AG04450 (cell line): ENCODE results near the gene FKBP1B. TPM values are rescaled to one million over a fixed set of nuclear protein-coding genes. Genes with fewer than 3 reads are reported as not detected.
"Not testable (repeated sequence)": the region's sequence is repeated elsewhere in the genome, so short reads cannot be mapped to it uniquely, and the experiment has no call there.

Experiments used
- CTCF ChIA-PET: fragments of 300-600, 350-600 bp; formaldehyde crosslinking; extraction: SDS; loops from one replicate; lab custom pipeline; 2022; ENCODE audit warnings: antibody characterized with exemption, inconsistent platforms; lab: Charles Lee
- POLR2A ChIA-PET: fragments of 350-600 bp; formaldehyde crosslinking; extraction: SDS; loops from one replicate; lab custom pipeline; 2021; ENCODE audit warnings: antibody characterized with exemption, inconsistent platforms; lab: Yijun Ruan, JAX
- DNase-seq: peaks from one replicate; pipeline ENCODE4 v3.0.0-alpha.2; 2011; ENCODE audit warnings: low read depth, low spot score
- H3K27ac ChIP-seq: one replicate; pipeline ENCODE4 v1.5.1; 2012; ENCODE audit warnings: low read depth, low read length, control low read depth
- H3K27me3 ChIP-seq: one replicate; pipeline ENCODE4 v1.6.0; 2012; ENCODE audit warnings: low read length; ENCODE audit not compliant: control insufficient read depth, insufficient read depth
- H3K4me3 ChIP-seq: 2 replicates; pipeline ENCODE4 v1.5.1; 2011; ENCODE audit warnings: mild to moderate bottlenecking, low read depth, low read length, control low read depth
- H3K9me3 ChIP-seq: 2 replicates; pipeline ENCODE4 v1.5.1; 2012; ENCODE audit warnings: low read length; ENCODE audit not compliant: control insufficient read depth, insufficient read depth
- CTCF ChIP-seq: IDR thresholded peaks from 2 replicates; pipeline ENCODE4 v1.5.1; 2011; ENCODE audit warnings: low read depth, low read length, control low read depth, inconsistent platforms
- polyA plus RNA-seq: library from polyadenylated mRNA; depleted of rRNA; stranded (reverse); fragments of >200 nt; gene quantifications from 2 replicates; pipeline ENCODE4 v1.2.3, GENCODE V29; 2011

FKBP1B gene
- polyA plus RNA-seq, 1 experiment, result 19.7 TPM

- DNase-seq, result peak; percentile 74
- ChIA-PET CTCF (interaction anchor here (0.5 to 3.1 kb wide), 30 partner anchors 8 to 264 kb away, joined by 3 to 47 read pairs (median 6); partner anchors contain the start of genes ATAD2B, SF3B6 and WDCP), POLR2A (interaction anchor here (0.6 to 2.4 kb wide), 11 partner anchors 8 to 260 kb away, joined by 3 to 16 read pairs (median 6); partner anchors contain the start of genes ATAD2B, FAM228B, FKBP1B and PFN4)
- TF ChIP-seq CTCF, result peak; percentile 76
- Histone ChIP-seq H3K27ac (peak within 1 kb of the TSS; percentile 94), H3K27me3 (no peaks in the 10 kb centered on the region), H3K4me3 (peak within 1 kb of the TSS; percentile 73), H3K9me3 (no peaks in the 10 kb centered on the region)
Observed at GRCh38 chr2:24084386-24085199, 35.1 kb downstream of the FKBP1B start, which contains the start of gene TP53I3. TP53I3 (minus strand) TSS chr2:24084834; CDS start chr2:24084326, 508 bp downstream.

GRCh38 chr2:24085200-24085489, 35.6 kb downstream of the FKBP1B start:
- ChIA-PET CTCF (interaction anchor here (0.9 to 3.1 kb wide), 20 partner anchors 9 to 265 kb away, joined by 3 to 47 read pairs (median 4); partner anchors contain the start of genes ATAD2B and SF3B6), POLR2A (interaction anchor here (1.8 to 2.4 kb wide), 3 partner anchors 9 to 158 kb away, joined by 8 to 16 read pairs (median 10); partner anchors contain the start of genes ATAD2B, SF3B6 and UBXN2A)
- Histone ChIP-seq H3K27me3 (no peaks in the 10 kb centered on the region), H3K4me3 (peak overlapping the region; percentile 73), H3K9me3 (no peaks in the 10 kb centered on the region), H3K27ac (peak overlapping the region; percentile 94)
- no peak for TF ChIP-seq CTCF
- DNase-seq, result peak; percentile 10

- TF ChIP-seq CTCF, result no peak
- CTCF ChIA-PET, result no interaction called here
- no peak overlapping the region for H3K4me3 ChIP-seq
- H3K27me3 ChIP-seq, result no peaks in the 10 kb centered on the region
- no peak overlapping the region for H3K27ac ChIP-seq
- DNase-seq, result no peak
- POLR2A ChIA-PET, result no interaction called here
- no peaks in the 10 kb centered on the region for H3K9me3 ChIP-seq
Observed at GRCh38 chr2:24086241-24086640, 36.7 kb downstream of the FKBP1B start.

- no peak for DNase-seq
- CTCF ChIA-PET, result interaction anchor here (0.6 kb wide), 1 partner anchor 161 kb away, joined by 3 read pairs; no protein-coding TSS in a partner anchor
- Histone ChIP-seq H3K4me3 (no peak overlapping the region), H3K27ac (no peak overlapping the region), H3K9me3 (no peaks in the 10 kb centered on the region), H3K27me3 (no peaks in the 10 kb centered on the region)
- POLR2A ChIA-PET, result no interaction called here
- TF ChIP-seq CTCF, result no peak
Observed at GRCh38 chr2:24087032-24087431, 37.5 kb downstream of the FKBP1B start.

- no peak overlapping the region for H3K4me3 ChIP-seq
- POLR2A ChIA-PET, result no interaction called here
- H3K9me3 ChIP-seq, result no peaks in the 10 kb centered on the region
- CTCF ChIA-PET, result no interaction called here
- H3K27me3 ChIP-seq, result no peaks in the 10 kb centered on the region
- TF ChIP-seq CTCF, result no peak
- H3K27ac ChIP-seq, result no peak overlapping the region
- DNase-seq, result no peak
Observed at GRCh38 chr2:24088821-24089359, 39.3 kb downstream of the FKBP1B start.

- H3K4me3 ChIP-seq, POLR2A ChIA-PET, H3K27ac ChIP-seq, H3K9me3 ChIP-seq, H3K27me3 ChIP-seq, DNase-seq: not testable (repeated sequence)
- CTCF ChIA-PET, result interaction anchor here (0.7 to 2.3 kb wide), 2 partner anchors 9 to 265 kb away, joined by 5 to 9 read pairs; partner anchors contain the start of gene TP53I3
Observed at GRCh38 chr2:24093270-24093669, 43.7 kb downstream of the FKBP1B start.

GRCh38 chr2:24095171-24095677, 45.7 kb downstream of the FKBP1B start:
- H3K4me3 ChIP-seq, H3K27me3 ChIP-seq, DNase-seq, H3K27ac ChIP-seq, CTCF ChIA-PET, H3K9me3 ChIP-seq: not testable (repeated sequence)
- POLR2A ChIA-PET, result interaction anchor here (0.6 kb wide), 1 partner anchor 13 kb away, joined by 13 read pairs; no protein-coding TSS in a partner anchor
